OCI-M2 (cell line): Measurements from ENCODE around the gene MAGI1.

Experiments used
- DNase-seq: peaks from one replicate; lab custom pipeline; 2025; ENCODE audit not compliant: unreplicated experiment; lab: John Stamatoyannopoulos, UW

MAGI1 gene

DNA sequence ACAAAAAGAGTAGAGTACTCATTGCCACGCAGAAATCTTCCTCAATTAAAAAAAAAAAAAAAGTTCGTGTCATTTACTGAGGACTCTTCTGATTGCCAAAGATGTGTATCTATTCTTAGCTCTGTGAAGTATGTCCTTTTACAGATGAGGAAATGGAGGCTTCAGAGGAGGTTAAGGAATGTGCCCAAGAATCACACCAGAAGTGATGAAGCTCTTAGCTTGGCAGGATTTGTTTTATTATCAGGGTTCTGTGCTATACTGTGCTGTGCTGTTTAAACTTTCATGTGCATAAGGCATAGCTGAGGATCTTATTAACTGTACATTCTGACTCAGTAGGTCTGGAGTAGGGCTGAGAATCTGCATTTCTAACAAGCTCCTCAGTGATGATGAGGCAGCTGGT lies 685.8 kb downstream of the MAGI1 start:
- DNase-seq, result no peak

DNA sequence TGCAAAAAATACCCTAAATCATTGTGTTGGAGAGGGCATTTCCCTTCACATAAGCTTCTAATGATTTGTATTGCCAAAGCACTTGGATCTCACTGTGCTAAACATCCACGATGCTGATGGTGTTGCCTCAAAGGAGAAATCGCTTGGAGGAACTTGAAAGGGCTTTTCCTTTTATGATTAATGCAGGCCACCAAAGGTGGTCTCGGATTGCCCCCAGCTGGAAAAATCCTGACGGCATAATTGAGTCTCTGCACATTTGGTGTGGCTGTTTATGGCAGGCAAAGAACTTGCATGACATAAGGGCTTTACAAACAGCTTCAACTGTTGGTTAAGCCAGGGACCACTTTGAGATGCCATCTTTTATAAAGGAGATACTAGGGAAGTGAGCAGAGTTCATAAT lies 687.0 kb downstream of the MAGI1 start:
- no peak for DNase-seq

DNA sequence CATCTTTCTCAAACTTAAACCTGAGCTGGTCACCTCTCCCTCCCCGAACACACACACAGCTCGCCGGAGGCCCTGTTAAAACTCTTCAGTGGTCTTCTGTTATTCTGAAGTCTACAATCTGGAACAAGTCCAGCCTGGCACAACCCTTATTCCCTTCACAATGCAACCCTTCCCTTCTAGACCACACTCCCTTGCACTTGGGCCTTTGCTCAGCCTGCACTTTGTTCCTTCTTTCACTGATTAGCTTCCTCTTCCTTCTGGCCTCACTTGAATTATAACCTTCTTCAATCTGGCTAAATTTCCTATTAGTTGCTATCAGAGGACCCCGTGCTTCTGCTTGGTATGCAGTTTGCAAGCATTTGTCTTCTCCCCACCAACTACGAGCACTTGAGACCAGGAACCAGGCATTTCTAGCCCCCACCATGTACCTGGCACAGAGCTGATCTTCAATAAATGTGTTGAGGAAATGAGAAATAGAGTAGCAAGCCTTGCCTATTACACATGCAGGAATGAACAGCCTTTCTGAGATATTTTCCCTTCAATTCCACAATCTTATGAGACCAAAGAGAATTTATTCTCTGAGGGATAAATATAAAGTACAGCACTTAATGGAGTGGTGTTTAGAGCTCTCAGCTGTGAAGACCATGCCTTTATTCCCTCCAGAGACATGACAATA lies 687.8 kb downstream of the MAGI1 start:
- DNase-seq, result no peak

DNA sequence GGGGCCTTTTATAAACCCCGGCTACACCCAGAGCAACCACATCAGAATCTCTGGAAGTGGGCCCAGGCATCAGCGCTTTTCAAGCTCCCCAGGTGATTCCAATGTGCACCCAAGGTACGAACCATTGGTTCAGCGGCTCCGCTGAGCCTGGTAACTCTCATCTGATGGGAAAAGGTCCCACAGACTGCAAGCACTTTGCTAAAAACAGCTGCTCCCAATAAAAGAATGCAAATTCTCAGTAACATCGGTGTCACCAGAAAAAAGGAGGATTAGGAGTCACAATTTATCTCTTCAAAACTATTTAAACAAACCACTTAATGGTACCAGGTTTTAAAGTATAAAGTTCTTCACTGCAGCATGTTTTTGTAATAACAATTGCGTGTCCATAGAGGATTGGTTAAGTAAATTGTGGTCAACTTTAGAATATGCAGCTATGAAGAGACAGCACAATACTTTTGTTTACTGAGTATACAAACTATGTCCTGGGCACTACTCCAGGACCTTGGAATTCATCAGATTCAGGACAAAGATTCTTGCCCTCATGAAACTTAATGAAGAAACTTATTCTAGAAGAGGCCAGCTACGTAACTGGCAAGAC lies 690.2 kb downstream of the MAGI1 start:
- no peak for DNase-seq

DNA sequence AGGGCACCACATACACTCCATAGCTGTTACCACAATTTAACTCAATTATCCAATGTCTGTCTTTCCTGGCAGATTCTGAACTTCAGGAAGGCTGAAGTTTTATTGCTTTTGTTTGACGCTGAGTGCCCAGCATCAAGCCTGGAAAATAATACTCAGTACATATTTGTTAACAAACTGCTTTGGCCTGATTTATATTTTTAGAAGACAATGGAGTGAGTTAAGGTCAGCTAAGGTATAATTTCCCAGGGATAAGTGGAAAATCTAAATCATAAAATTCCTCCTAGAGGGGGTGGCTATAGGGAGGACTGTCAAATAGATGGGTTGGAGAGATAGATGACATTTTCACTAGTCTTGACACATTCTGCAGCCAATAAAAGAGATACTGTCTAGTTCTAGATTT lies 691.6 kb downstream of the MAGI1 start:
- DNase-seq, result no peak

DNA sequence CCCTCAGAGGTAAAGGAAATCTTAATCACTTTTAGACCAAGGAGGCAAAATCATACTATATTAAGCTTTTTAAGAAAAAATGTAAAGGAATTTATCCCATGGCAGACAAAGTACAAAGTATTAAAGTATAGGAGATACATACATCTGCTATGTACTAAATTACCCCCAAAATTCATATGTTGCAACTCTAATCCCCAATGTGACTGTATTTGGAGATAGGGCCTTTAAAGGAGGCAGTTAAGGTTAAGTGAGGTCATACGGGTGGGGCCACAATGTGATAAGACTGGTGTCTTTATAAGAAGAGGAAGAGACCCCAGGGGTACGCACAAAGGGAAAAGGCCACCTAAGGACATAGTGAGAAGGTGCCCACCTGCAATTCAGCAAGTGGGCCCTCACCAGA lies 693.9 kb downstream of the MAGI1 start:
- DNase-seq, result no peak

DNA sequence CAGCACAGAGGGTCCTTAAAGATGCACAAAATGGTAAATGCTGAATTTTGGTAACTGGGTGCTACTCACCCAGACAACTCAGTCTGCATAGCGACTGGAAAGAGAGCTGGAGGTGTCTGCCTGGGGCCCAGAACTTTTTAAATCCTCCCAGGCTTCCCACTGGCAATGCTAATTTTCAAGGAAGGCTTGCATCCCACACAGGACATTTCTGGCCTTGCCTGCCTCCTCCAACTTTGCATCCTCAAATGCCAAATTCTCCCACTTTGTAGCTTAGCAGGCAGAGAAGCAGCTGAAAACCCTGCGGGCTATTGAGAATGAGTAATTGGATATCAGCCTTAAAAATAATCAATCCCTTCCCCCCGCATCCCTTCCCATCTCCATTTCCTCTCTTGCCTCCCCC lies 694.3 kb downstream of the MAGI1 start:
- DNase-seq, result no peak

DNA sequence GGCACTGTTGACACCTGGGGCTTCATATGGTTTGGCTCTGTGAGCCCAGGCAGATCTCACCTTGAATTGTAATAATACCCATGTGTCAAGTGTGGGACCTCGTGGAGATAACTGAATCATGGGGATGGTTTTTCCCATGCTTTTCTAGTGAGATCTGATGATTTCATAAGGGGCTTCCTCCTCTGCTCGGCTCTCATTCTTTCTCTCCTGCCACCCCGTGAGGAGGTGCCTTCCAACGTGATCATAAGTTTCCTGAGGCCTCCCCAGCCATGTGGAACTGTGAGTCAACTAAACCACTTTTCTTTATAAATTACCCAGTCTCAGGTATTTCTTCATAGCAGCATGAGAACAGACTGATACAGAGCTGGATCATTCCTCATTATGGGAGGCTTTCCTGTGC lies 695.0 kb downstream of the MAGI1 start:
- DNase-seq, result no peak

DNA sequence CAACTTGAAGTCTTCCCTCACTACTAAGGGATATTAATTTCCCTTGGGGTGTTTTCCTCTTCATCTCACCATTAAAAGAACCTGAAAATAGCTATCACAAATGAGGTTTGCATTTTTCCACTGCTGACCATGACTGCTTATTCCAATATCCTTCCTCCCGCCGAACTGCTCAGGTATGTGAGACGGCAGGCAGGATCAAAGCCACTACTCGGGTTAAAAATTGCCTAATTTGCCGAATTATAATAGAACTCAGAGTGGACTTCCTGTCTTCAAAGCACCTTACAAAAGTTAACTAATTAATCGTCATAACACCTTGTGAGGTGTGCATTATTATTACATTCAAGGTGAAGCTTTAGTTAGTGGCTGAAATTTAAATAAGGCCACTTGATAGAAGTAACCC lies 695.7 kb downstream of the MAGI1 start:
- no peak for DNase-seq

DNA sequence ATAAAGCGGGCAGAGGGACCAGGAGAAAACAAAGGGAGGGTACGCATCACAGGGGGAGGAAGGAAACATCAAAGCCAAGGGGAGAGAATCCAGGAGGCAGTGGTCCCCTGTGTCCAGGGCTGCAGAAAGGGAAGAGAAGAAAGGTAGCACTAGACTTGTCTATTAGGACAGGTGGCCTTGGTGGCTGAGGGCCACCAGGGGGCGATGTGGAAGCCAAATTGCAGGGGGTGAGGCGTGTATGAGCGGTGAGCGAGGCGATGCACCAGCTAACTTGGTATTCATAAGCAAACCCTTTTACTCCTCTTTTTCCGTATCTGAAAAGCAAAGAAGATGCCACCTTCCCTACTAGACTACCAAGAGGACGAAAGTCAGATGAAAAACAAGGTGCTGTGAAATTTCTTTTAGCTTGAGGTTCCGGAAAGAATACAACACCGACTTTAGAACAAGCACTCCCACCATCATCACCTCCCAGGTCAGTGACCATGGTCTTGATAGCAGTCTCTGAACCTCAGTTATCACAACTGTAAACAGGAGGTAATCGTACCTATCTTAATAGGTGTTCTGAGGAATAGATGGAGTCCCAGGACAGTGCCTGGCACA lies 696.5 kb downstream of the MAGI1 start:
- no peak for DNase-seq

DNA sequence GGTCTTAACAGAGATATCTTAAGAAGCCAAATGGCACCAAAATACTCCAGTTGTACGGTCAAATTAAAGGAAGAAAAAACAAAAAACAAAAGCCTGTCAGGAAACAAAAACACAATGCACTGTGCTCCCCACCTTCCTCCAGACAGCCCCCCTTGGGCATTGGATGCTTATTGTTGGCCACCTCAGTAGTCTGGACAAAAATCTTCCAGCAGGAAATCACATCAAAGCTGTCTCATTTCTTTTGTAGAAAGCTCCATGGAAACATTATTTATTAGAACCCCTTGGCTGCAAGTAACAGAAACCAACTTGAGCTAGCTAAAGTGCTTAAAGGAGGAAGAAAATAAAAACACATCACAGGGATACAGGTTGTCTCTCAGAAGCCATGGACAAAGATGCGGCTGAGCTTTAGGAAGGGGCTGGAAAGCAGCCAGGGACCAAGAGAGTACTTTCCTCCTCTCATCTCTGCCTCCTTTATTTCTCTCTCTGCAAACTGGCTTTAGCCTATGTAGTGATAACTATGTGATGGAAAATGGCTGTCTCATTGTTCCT lies 699.5 kb downstream of the MAGI1 start:
- DNase-seq, result no peak

DNA sequence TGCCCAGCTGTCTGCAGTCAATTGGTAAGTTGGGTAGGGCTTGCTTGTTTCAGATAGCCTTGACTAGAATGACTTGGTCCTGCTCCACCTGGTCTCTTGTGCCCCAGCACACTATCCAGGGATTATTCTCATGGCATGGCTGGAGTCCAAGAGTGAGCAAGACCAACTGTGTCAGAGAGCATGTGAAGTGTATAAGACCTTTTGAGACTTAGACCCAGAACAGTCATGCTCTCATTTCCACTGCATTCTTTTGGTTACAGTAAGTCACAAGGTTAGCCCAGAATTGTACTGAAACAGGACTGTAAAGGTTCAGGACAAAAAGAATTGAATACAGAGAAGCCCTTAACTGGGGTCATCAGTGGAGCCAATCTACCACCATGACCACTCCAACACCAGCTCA lies 700.1 kb downstream of the MAGI1 start:
- no peak for DNase-seq

DNA sequence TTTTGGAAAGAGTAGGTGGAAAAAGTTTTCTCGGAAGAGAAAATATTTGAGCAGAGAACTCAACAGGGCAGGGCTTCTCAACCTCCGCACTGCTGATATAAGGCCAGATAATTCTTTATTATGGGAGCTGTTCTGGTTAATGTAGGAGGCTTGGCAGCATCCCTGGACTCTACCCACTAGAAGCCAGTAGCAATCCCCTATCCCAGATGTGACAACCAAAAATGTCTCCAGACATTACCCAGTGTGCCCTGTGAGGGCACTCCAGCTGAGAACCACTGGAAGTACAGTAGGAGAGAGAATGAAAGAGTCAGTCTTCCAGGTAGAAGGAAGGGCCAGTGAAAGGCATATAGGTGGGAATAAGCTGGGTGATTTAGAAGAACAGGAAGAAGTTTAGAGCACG lies 703.1 kb downstream of the MAGI1 start:
- no peak for DNase-seq

DNA sequence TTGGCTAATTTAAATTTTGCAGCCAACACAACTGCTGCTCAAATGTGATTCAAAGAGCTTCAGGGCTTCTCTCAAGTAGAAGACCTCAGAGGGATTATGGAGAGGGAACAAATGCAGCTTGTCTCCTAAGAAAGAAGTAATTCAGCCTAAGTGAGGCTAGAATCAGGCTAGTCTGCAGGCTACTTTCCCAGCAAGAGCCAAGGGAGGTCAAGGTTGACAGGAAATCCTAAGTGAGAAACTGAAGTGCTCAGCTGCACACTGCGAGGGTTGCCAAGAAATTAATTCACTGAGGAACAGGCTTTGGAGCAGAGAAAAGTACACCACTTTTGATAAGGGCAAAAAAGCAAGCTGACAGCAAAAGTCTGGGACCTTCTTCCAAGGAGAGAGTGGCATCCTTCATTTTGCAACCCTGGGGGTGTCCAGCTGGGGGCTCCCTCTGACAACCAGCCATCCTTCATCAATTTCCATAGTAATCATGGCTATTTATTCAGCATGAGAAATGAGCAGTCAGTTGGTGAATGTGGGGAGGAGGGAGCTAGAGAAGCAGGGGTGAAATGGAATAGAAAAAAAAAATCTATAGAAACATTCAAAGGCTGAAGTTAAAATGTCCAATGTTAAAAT lies 704.6 kb downstream of the MAGI1 start:
- no peak for DNase-seq

DNA sequence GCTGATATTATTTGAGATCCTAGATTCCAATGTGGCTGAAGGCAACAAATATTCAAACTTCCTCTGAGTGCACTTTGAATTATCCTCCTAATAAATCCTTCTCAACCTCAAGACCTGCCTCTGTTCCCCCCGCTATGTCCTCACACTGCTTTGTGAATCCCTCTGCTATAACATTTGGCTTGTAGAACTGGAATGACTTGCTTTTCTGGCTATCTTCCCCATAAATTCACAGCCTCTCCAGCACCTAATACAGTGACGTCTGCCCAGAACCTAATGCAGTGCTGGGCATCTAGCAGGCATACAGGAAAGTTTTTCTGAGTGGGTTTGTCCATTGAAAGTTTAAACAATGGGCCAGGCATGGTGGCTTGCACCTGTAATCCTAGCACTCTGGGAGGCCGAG lies 707.0 kb downstream of the MAGI1 start:
- DNase-seq, result no peak

DNA sequence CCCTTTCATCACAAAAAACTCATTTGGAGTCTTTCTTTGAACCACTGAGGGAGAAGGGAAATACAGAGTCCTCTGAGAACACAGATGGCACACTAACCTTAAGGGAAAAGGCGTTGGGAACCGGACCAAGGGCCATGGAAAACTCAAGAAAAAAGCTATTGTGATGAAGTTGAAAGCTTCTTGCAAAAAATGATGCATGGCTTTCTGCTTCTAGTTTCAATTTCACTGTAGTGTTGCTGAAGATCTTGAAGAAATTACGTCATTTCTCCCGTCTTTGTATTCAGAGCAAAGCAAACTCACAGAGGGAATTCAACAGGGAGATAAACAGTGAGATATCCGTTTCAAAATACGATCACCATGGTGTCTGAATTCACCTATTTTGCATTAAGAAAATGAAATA lies 708.6 kb downstream of the MAGI1 start:
- no peak for DNase-seq

DNA sequence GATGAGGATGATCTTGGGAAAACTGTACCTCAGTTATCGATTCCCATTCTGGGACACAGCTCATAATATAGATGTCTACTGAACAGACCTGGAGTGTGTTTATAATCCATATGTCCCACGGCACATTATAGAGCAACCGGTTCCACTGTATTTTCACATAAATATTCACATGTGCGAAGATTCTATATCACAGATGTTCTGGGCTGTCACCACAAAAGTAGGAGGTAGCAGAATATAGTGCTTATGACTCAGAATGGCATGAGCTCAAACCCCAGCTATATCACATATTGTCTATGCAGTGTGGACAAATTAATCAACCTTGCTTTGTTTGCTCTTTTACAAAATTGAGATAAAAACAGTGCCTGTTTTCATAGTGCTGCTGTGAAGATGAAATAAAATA lies 710.6 kb downstream of the MAGI1 start:
- DNase-seq, result no peak

DNA sequence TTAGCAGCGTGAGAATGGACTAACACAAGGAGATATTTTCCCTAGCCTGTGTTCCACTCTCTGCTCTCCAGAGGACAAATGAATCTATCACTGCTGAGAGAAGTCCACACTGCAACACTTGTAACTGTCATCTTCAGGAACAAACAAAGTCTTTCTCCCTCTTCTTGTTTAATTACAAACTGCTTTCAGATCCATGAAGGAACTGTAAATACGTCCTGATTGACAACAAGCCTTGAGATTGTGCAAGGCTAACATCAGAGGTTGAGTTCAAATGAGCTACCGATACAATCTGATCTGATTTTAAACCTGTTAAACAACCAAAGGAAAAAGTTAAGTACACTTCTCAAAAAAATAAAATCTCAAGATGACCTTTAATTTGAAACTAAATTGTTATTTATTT lies 712.1 kb downstream of the MAGI1 start:
- DNase-seq, result no peak

DNA sequence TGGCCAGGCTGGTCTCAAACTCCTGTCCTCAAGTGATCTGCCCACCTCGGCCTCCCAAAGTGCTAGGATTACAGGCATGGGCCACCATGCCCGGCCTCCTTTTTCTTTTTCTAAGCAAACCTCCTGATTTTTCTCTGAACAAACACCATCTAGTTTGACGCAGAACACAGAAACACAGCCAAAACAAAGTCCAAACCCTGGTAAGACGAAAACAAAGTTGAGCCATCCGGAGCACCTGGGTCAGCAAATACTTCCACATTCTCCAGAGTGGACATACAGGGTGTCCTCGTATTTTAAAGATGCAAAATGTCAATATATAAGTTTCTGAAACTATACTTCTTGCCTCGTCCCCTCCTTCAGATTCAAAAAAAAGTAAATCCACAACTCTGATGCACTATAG lies 715.8 kb downstream of the MAGI1 start:
- no peak for DNase-seq

DNA sequence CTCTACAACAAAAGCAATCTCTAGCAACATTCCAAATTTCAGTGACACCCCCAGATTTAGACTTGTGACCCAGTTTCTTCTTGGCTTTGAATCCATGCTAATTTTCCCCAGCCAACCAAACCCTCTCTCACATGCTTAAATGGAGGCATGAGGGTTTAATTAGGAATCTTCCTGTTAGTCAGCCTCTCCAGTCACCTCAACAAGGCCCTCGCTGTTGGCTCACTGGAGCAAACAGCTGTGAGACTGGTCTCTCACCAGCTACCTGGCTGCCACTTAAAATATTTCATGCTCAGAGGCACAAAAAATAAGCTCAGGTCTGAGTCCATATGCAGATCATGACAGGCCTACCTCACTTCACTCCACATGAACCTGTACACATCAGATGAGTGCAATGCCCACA lies 720.5 kb downstream of the MAGI1 start:
- no peak for DNase-seq

DNA sequence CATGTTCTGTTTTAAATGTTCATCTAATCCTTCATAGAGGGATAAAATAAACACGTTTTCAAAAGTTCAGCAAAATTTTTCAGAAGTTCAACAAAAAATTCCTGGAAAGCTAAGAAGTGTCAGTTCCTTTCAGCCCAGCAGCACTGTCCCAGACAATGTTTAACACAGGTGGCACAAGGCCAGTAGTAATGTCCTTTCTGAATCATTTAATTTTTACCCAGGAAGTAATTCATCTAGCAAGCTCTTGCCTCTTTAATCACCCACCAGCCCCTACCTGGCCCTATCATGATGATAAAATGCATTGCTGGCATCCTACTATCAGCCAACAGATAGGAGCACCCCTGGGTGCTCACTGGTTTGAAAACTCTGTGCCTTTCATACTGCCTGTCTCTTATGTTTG lies 723.8 kb downstream of the MAGI1 start:
- DNase-seq, result no peak

DNA sequence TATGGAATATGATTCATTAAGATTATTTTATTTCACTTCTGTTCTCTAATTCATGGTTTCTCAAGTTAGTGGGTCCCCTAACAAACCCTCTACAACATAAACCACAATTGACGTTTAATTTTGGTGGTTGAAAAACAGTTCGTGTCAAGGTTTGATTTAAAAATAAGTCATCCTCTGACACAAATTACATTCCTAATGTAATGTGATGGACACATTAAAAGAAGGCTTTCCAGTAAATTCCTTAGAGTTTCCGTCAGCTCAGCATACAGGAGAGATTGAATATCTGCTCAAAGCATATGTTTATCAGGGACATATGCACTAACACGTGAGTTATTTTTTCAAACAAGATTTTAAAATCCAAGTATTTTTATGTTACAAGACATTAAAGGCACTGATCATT lies 724.4 kb downstream of the MAGI1 start:
- no peak for DNase-seq
